ENCODE data around the gene GSE1.

The GSE1 gene

DNA sequence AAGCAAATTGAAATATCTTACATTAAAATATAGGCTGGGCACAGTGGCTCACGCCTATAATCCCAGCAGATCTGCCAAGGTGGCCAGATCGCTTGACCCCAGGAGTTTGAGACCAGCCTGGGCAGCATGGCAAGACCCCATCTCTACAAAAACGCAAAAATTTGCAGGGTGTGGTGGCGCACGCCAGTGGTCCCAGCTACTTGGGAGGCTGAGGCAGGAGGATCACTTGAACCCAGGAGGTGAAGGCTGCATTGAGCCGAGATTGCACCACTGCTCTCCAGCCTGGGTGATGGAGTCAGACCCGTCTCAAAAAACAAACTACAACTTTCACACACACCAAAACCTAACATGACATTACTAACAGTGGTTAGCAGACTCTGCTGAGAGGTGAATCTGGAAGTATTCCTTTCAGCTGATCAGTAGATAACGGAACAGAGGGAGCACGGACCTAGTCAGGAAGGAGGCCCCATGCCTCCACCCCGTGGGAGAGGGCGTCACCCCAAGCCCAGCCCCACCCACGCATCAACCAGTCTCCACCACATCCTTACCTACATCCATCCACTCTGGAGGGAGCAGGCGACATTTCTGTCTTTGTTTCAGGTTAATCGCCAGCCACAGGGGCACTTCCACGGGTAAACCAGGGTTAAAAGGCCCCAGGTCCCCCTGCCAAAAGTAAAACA is 73.9 kb downstream of the GSE1 start:
- no peak for DNase-seq

- no peak for DNase-seq
These were observed 74.7 kb downstream of the GSE1 start for GRCh38 chr16:85687651-85688471.

DNA sequence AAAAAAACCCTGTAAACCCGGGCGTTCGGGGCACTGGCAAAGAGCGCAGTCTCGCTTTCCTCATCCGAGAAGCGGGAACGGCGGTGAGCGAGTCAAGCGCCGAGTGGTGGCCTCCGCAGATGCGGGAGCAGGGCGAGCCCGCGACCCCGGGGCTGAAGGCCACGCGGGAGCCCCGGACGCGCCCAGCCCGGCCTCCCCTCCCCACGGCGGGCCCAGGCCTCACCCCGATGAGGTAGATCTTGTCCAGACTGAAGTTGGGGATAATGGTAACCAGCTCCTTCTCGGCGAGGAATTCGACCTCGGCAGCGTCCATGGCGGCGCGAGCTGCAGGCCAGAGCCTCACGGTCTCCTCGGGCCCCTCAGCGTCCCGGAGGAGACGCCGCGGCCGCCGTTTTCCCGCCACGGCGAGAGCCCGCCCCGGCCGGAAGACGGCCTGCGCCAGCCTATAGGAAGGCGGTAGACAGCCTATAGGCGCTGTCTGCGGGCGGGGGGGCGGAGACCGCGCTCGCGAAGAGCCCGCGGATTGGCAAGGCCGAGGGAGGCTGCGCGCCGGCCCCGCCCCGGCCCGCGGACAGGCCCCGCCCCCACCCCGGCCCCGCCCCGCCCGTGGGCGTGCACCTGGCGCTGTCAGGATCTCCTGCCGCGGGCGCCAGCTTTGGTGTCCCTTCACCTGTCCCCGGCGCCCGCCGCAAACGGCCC is 75.6 kb downstream of the GSE1 start, which contains the start of gene GINS2:
TSS of gene GINS2 (minus strand) at position 369 of the 699 bp plus-strand sequence. CDS start at position 313, 56 bp downstream.
- DNase-seq: peak; percentile 76

DNA sequence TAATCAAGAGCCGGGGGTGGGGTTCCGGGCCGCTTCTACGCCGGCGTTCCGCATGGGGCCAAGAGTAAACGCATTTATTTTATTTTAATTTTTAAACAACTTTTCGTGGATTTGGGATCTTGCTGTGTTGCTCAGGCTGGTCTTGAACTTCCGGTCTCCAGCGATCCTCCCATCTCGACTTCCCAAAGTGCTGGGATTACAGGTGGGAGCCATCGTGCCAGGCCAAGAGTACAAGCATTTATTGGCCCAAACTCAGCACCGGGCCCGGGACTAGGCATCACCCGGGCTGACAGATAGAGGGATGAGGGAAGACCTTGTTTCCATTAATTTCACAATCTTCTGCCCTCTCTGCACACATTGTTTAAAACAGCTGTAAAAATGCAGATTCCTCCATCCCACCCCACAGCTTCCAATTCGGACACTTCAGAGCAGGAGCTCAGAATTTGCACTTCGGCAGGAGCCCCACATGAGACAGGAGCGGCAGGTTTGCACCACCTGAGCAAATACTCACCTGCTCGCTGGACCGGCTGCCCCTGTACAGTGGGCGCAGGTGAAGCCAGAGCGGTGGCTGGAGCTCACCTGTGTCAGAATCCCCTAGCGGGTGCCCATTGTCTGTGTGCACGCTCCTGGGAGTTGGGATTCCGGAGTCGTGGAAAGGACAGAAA is 76.3 kb downstream of the GSE1 start:
- no peak for DNase-seq

DNA sequence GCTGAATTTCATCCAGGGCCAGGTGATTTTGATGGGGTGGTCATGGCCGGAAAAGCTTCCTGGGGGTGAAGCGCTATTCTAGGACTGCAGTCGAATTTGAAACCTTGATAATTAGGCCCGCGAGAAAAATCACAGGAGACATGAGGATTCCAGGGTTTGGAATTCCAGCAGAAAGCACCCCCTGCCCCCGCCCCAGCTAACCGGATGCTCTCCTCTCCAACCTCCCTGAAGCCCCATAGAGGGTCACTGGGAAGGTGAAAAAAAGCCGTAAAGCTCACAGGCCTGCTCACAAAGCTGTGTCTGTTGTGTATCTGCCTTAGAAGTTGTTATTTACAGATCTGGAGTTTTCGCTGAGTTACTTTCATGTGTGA is 76.8 kb downstream of the GSE1 start:
- DNase-seq: no peak

GRCh38 chr16:85690469-85691064 is 77.4 kb downstream of the GSE1 start:
- DNase-seq: peak; percentile 14

DNA sequence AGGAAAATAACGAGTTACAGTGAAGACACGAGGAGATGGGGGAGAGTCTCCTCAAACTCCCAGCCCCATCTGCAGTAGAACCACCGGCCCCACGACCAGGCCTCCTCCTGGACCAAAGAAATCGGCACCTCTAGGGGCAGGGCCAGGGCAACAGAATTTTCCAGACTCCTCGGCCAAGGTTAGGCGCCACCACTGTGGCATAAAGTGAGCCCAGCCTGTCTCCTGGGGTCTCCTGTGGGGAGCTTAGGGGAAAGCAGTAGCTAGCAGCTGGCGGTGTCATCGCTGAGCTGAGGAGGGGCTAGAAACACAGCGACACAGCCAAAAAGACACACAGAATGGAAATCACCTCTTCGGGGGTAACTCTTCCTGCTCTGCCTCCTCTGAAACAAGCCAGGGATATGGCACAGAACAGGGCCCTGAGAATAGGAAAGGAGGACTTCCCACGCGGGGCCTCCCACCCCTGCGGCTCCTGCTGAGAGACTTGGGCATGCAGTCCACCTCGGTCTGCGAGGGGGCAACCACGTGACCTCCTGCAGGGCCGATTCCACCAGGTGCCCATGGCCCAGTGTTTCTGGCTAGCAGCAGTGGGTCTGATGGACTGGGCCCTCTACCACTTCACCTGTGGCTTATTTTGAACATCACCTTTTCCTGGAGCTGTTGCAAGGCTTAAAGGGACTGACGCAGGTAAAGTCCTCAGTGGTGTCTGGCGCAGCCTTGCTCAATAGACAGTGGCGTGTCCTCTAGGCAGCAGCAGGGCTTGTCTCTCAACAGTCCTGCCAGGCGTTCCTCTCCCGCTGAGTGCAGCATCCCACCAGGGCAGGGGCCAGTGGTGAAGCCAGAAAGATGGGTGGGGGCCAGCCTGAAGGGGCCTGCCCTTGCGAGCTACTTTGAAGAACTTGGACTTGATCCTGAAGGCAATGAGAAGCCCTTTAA is 82.3 kb downstream of the GSE1 start:
- no peak for DNase-seq

DNA sequence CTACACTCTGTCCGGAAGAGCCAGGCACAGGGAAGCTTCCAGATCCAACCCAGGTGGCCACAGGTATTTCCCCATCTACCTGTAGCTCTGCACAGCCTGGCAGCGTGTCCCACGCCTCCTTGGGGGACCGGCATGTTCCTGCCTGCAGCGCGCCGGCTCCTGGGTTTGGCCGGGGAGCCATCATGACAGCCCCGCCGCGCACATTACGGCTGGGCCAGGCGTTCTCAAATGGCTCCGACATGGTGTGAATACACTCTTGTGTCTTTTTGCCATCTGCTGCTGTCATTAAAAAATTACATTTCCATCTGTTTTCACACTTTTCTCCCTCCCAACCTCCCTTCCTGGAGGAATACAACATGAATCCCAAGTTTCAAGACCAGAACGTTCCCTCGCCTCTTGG is 83.7 kb downstream of the GSE1 start:
- no peak for DNase-seq

DNA sequence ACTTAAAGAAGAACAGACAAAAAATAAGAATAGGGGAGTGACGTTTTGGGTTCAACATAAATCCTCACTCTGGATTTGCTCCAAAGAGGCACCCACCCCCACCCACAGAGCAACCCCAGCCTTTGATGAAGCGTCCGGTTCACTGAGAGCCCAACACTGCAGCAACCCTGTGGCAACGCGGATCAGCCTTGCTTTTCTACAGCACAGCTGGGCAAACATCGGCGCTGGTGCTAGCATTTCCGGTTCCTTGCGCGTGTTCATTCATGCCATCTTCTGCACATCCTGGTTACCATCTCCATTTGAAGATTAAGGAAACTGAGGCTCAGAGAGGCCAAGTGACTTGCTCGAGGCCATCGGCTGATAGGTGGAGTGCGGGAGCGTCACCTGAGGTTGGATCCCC is 84.3 kb downstream of the GSE1 start:
- no peak for DNase-seq

DNA sequence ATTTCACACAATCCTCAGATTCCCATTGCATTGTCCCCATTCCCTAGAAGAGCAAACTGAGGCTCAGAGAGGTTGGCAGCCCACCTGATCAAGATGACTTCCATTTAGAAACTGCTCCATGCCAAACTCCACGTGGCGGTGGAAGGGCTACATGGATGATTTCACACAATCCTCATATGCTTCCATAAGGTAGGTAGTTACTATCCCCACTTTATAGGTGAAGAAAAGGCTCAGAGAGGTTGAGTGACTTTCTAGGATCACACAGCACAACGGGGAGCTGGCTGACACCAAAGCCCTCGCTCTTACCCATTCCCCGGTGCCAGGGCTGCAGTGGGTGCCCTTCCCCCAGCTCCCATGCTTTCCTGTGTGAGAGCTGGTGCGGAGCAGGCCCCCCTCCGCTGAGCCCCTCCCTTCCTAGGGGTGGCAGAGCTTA is 85.4 kb downstream of the GSE1 start:
- no peak for DNase-seq

GRCh38 chr16:85698935-85699558 is 85.9 kb downstream of the GSE1 start:
- no peak for DNase-seq

DNA sequence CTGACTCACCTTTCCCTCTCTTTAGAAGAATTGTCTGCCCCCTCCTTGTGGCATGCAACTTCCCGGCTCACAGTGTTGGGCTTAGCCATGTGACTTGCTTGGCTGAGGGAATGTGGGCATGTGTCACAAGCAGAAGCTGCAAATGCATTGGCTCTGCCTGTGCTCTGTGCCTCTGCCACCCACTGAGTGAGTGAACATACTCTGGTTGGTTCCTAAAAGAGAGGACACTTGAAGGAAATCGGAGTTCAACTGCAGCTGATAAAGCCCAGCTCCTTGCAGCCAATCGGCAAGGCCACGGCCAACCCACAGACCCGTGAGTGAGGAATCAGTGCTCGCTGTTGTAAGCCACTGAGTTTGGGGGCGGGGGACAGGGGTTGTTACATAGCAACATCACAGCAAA is 86.5 kb downstream of the GSE1 start:
- DNase-seq: no peak

DNA sequence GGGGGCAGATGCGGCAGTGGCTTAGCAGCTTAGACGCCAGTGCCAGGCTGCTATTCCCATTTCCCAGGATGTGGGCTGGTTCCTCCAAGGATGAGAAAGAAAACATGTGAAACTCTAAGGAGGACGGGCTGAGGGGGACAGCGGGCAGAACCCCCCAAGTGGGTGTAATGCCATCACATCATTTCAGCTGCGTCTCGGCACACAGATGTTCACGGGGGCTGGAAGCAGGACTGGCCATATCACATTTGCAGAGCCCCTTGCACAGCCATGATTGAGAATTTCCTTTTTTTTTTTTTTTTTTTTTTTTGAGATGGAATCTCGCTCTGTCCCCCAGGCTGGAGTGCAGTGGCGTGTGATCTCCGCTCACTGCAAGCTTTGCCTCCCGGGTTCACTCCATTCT is 90.9 kb downstream of the GSE1 start:
- DNase-seq: no peak

DNA sequence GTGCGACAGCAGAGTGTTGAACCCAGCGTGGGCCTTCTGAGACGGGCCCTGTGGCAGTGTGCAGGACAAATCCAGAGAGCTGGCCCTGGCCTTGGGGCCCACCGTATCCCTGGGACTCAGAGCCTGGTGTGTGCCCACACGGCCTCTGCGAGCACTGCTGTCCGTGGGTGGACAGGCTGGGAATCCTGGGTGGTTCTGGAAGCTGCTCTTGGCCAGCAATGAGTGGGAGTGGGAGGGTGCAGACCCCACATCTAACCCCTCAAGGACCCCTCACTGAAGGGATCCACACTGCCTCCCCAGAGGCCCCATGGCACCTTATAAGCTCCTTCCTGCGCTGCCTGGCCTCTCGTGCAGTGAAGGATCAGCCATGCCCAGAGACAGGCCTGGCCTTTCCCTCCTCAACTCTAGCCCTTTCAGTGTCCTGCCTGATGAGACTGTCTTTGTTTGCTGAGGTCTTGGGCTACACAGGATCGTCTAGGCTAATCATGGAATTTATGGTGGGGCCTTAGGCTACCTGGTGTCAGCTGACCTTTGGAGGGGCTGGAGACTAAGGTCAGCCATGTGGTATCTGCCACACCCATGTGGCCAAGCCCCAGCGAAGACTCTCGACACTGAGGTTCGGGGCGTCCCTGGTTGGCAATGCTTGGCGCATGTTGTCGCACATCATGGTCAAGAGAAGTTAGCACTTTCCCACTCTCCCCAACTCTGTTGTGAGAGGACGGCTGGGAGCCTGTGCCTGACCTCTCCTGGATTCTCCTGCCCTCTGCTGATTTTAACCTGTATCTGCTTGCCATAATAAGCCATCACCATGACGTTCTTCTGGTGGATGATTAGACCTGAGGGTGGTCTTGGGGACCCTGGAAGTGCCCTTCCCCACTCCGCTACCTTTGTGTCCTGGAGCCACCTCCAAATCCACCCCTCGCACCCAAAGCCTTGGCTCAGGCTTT is 92.1 kb downstream of the GSE1 start:
- DNase-seq: no peak

DNA sequence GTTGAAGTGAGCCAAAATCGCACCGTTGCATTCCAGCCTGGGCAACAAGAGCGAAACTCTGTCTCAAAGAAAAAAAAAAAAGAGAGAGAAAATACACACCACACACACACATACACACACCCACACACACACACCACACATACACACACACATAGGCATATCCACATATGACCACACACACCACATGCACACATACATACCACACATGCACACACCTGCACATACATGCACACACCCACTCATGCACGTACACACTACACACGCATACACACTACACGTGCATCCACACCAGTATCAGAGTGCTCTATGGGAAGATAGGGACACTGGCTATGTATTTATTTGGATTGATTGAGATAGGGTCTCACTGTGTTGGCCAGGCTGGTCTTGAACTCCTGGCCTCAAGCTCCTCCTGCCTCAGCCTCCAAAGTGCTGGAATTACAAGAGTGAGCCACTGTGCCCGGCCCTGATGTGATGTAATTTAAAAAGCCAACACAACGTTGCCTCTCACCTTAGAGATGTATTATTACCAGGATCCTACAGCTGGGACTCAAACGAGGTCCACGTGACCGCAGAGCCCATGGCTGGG is 93.4 kb downstream of the GSE1 start:
- no peak for DNase-seq

GRCh38 chr16:85707528-85708095 is 94.5 kb downstream of the GSE1 start:
- DNase-seq: no peak

- no peak for DNase-seq
These were observed 95.2 kb downstream of the GSE1 start for GRCh38 chr16:85708338-85708737.

GRCh38 chr16:85709766-85710585 is 96.9 kb downstream of the GSE1 start:
- DNase-seq: no peak

Data from NCI-H1105 treated with DMSO at 0.1 percent for 48 hours (cell line).